ENCODE measurements around the gene MGMT.

Gene MGMT

DNA sequence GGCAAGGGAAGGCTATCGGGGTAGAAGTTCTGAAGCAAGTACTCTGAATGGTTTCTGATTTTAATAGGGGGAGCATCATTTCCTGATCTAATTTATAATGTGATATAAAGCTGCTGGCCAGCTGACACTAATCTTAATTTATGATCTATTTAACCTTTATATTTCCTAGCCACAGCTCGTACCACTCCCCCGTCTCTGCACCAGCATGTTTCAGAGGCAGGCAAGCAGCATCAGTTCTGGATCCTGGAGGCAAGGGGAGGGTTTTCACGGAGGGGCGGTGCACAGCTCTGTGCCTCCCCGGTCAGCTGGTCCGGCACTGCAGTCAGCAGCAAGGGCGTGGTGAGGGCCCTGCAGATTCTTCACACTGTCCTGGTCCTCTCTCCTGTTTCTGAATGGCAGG, 30.0 kb downstream of the MGMT start:
- no peak for DNase-seq

DNA sequence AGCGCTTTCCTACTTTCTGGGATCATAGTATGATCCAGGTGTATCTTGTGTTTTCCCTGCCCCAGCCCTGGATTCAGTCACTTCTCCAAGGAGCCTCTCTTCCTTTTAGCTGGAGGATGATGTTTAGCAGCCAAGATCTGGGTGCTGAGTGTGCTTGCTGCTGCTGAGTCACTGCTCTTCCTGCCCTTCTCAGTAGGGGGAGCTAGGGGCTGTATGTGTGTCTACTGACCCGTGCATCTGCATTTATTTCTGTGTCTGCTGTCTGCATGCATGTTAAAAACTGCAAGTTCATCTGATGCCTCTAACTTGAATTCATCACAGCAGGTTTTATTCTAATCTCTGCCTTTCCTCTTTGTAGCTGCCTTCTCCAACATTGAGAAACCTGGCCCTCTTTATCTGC, 31.6 kb downstream of the MGMT start:
- no peak for DNase-seq

DNA sequence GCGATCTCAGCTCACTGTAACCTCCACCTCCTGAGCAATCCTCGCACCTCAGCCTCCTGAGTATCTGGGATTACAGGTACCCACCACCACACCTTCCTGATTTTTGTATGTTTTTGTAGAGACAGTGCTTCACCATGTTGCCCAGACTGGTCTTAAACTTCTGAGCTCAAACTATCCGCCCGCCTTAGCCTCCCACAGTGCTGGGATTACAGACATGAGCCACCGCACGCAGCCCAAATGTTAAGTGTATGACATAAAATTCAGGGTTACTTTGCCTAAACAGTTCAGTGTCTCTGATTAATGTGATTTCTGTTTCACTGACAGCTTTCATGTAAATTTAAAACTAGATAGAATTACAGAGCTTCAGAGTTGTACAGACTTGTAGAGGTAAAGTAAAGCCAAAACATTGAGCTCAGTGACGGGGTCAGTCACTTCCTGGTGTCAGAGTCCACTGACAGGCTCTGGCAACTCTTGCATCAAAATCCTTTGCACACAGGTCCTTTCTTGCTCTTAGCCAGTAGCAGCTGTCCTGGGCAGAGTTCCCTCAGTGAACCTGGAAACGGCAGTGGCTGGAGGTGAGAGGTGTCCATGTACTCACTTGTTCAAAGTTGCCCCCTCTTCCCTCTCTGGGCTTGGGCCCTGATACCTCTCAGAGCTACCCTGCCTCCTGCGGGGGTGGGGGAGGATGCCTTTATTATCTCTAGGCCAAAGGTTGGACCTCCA, 33.7 kb downstream of the MGMT start:
- DNase-seq, result no peak

- no peak for DNase-seq
Observed at GRCh38 chr10:129501652-129502436, 34.8 kb downstream of the MGMT start.

DNA sequence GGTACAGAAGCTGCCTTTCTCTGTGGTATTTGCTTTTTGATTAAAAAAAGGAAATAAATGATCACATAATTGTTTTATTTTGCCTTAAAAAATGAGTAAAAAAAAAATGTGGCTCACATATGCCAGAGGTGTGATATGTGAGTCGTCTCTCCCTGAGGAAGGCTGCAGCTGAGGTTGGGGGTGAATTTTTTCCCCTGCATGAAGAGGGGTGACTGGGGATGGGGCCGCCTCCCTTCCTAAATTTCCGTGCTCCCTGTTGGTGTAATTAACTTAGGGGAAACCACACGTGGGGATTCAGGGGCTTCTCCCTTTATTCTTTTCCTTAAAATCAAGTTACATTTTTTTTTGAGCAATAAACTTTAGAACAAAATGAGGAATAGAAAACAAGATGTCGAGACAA, 35.4 kb downstream of the MGMT start:
- DNase-seq, result no peak

GRCh38 chr10:129505500-129506075, 38.5 kb downstream of the MGMT start:
- DNase-seq, result no peak

DNA sequence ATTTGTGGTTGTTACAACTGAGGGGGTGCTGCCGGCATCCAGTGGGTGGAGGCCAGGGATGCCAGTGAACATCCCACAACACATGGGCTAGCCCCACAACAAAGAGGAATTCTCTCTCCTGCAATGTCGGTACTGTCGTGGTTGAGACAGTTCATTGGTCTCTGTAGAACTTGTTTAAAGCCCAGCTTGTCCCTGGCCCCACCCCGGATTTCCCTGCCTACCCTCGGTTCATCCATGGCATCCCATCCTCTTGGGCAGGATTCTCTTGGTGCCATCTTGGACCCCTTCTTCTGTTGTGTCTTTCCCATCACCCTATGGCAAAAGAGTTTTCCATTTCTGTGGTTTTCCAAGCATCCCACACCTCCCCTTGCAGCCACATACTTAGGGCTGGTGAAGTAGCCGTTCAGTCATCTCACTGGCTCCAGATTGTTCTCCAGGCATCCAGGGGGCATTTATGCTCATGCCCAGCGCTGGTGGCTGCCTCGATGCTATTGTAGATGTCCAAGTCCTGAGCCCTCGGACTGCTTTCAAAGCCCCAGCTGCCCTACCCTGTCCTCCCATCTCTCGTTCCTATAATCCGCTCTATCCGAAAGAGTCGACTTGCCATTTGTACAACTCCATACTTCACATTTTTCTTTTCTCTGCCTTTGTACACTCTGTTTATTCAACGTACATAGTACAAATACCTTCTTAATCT, 39.2 kb downstream of the MGMT start:
- no peak for DNase-seq

GRCh38 chr10:129507216-129507889, 40.3 kb downstream of the MGMT start:
- no peak for DNase-seq

- no peak for DNase-seq
Observed at GRCh38 chr10:129509155-129509554, 42.1 kb downstream of the MGMT start.

GRCh38 chr10:129509835-129510234, 42.8 kb downstream of the MGMT start:
- no peak for DNase-seq

DNA sequence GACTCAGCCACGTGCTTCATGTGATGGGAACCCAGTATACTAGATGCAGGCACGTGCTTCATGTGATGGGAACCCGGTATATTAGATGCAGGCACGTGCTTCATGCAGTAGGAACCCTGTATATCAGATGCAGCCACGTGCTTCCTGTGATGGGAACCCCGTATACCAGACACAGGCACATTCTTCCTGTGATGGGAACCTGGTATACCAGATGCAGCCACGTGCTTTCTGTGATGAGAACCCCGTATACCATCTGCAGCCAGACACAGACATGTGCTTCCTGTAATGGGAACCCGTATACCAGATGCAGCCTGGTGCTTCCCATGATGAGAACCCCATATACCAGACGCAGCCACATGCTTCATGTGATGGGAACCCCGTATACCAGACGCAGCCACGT, 44.0 kb downstream of the MGMT start:
- no peak for DNase-seq

DNA sequence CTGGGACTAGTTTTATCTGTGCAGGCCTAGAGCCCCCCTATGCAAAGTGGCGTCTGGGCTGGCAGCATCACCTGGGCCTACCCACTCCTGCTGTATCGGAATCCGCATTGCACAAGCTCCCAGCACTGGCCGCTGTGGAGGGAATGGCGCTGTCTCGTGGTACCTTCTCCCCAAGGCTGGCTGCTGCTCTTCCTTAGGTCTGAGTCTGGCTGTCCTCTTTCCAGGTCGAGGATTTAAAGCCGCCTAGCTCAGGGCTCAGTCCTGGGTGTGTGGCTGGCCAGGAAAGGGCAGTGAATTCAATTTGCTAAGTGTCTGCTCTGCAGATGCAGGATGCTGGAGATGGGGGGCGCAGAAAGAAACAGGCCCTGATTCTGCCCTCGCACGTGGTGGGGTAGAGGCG, 44.7 kb downstream of the MGMT start:
- DNase-seq, result no peak

DNA sequence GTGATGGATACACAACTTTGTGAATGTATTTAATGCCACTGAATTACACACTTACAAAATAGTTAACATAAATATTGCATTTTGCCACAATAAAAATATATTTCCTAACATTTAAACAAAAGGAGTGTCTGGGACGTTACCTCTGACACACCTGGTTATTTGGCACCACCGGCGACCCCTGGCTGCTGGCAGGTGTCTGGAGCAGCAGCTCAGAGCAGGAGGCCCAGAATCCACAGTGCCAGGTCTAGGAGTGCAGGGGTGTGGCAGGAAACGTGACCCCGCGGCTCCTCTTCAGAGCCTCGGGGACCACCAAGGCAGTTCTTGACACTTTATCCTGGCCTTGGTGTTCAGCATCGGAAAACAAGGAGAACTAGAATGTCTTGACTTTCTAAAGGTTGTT, 46.3 kb downstream of the MGMT start:
- DNase-seq, result no peak

DNA sequence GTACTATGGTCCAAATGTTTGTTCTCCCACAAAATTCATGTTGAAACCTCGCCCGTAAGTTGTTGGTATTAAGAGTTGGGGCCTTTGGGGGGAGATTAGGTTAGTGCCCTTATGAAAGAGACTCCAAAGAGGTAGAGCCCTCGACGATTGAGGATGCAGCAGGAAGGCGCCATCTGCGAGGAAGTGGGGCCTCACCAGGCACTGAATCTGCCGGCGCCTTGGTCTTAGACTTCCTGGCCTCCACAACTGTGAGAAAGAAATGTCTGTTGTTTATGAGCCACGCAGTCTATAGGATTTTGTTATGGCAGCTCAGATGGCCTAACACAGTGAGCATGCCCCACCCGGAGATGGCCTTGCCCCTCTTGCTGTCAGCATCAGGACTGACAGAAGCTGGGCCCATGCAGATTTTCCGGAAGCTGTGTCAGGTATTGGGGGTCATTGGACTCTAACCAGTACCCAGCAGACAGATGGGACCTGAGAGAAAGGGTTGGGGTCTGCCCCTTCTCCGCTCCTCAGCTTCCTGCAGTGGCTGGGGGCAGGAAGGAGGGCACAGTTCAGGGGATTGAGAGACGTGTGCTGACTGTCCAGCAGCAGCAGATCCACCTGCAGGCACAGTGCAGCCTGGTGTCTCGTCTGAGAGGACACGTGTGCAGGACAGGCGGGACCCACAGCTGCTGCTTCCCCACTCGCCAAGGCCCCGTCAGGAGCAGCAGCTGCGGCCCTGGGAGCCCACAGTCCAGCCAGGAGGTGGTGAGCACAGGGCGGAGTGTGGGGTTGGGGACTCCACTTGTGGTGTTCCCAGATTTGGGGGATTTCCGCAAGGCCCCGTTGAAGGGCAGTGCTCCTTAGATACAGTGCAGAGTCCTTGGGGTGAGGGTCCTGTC, 47.8 kb downstream of the MGMT start:
- no peak for DNase-seq

- no peak for DNase-seq
Observed at GRCh38 chr10:129516846-129517679, 50.0 kb downstream of the MGMT start.

- DNase-seq, result no peak
Observed at GRCh38 chr10:129517680-129518057, 50.6 kb downstream of the MGMT start.

- no peak for DNase-seq
Observed at GRCh38 chr10:129518793-129519192, 51.8 kb downstream of the MGMT start.

DNA sequence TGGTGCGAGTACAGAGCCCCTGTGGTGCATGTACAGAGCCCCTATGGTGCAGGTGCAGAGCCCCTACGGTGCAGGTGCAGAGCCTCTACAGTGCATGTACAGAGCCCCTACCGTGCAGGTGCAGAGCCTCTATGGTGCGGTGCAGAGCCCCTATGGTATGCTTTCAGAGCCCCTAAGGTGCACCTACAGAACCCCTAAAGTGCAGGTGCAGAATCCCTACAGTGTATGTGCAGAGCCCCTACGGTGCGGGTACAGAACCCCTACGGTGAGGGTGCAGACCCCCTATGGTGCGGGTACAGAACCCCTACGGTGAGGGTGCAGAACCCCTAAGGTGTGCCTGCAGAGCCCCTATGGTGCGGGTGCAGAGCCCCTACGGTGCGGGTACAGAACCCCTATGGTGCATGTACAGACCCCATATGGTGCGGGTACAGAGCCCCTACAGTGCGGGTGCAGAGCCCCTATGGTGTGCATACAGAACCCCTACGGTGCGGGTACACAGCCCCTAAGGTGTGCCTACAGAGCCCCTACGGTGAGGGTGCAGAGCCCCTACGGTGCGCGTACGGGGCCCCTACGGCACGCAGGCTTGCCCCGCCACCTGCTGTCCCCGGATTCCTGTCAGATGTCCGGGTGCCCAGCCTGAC, 53.5 kb downstream of the MGMT start:
- no peak for DNase-seq

DNA sequence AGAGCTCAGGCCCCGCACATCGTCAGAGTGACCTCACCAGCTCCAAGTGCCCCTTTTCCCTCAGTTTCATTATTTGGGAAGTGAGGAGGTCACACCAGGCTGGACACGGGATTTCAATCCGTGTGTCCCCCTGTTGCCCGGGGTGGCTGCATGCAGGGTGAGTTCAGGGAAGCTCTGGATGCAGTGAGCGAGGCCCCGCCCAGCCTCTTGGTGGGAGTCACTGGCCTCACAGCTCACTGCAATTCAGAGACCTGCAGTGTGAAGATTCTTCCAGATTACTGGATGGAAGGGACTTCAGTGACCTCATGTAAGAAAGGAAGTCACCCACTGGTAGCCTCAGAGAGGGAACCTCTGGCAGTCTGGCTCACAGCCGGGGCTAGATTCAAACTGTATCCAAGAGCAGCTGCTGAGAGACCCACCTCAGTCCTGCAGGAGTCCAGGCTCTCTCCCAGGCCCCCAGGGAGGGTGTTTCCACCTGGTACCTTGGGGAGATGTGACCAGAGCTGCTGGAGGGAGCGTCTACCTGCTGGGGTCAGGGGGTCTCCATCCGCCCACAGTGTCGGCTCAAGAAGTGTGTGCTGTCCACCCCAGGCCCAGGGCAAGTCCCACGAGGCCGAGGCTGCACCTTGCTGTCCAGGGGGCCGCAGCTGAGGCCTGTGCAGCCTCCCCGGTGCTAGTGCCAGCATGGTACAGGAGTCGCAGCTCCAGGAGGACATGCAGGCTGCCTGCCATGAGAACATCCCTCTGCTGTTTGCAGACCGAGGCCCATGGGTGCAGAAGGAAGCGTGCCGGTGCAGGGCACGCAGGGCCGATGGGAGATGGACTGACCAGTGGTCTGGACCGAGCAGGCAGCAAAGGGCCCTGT, 54.4 kb downstream of the MGMT start:
- DNase-seq, result no peak
